ENCODE data around the gene SEC22A. TPM values are rescaled to one million over a fixed set of nuclear protein-coding genes. Genes with fewer than 3 reads are reported as not detected.

Gene SEC22A
- total and polyA plus RNA-seq, 2 experiments from 2014 or later = 16.0 to 21.9 TPM

DNA sequence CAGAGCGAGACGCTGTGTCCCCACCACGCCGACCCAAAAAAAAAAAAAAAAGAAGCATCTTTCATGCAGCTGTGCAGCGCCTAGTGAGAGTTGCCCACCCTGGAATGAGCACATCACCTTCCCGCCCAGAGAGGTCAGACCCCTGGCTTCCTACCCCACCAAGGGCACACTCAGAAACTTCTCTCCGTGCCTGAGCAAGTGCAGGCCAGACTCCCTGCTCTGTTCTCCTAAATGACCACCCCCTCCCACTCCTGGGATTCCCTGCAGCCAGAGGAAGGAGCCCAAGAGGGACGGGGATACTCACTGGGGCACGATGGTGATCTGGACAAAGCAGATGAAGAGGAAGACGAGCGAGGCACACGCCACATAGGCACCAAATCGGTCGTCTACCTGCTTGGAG, 116.0 kb downstream of the SEC22A start:
- WGBS (ENCODE audit: low lambda C conversion rate, missing lambda C conversion rate) = 93% methylated on average over 10 of the region's 14 CpGs
- Histone ChIP-seq H3K27ac (no peak overlapping the region), H3K36me3 (replicated peaks; ENCODE audit: insufficient read depth, low read depth) (no peaks in the 10 kb centered on the region), H3K27me3 (peaks cover 8% of the 10 kb centered on the region), H2AFZ (no peak overlapping the region), H3K4me2 (no peak overlapping the region), H3K4me3 (no peak overlapping the region), H3K79me2 (no peaks in the 10 kb centered on the region), H3K9me2 (replicated peaks; ENCODE audit: insufficient read depth) (no peaks in the 10 kb centered on the region), H3K4me1 (ENCODE audit: insufficient read depth) (no peaks in the 10 kb centered on the region), H3K9me3 (ENCODE audit: low read depth) (no peaks in the 10 kb centered on the region), H4K20me1 (ENCODE audit: insufficient read depth, poor library complexity, severe bottlenecking) (no peaks in the 10 kb centered on the region)
- TF ChIP-seq, protein P1, sequence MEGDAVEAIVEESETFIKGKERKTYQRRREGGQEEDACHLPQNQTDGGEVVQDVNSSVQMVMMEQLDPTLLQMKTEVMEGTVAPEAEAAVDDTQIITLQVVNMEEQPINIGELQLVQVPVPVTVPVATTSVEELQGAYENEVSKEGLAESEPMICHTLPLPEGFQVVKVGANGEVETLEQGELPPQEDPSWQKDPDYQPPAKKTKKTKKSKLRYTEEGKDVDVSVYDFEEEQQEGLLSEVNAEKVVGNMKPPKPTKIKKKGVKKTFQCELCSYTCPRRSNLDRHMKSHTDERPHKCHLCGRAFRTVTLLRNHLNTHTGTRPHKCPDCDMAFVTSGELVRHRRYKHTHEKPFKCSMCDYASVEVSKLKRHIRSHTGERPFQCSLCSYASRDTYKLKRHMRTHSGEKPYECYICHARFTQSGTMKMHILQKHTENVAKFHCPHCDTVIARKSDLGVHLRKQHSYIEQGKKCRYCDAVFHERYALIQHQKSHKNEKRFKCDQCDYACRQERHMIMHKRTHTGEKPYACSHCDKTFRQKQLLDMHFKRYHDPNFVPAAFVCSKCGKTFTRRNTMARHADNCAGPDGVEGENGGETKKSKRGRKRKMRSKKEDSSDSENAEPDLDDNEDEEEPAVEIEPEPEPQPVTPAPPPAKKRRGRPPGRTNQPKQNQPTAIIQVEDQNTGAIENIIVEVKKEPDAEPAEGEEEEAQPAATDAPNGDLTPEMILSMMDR (IDR thresholded peaks at IDR 0.05; ENCODE audit: poor library complexity) = no peak
- no peak for TF ChIP-seq EZH2phosphoT487 (IDR thresholded peaks at IDR 0.05; ENCODE audit: low read depth, severe bottlenecking, unreplicated experiment)
- TF ChIP-seq EZH2 (IDR thresholded peaks at IDR 0.05; ENCODE audit: borderline replicate concordance) = no peak
- DNase-seq (ENCODE audit: low spot score) = no peak

DNA sequence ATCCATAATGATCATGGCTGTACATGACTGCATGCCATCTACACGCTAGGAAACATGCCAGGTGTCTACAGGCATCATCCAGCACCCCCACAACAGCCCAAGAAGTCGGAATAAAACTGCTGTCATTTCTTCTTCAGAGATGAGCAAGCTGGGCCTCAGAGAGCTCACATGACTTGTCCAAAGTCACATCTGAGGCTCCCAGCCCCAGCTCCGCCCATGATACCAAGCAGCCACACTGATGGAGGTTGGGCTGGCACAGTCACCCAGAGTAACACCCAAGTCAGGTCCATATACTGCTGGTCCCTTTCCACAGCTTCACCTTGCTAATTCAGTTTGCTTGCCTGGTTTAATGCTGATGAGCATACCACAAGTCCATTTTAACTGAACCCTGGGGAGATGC, 116.6 kb downstream of the SEC22A start:
- WGBS (ENCODE audit: low lambda C conversion rate, missing lambda C conversion rate) = 92% methylated on average over 3 of the region's 3 CpGs
- Histone ChIP-seq H3K4me2 (no peak overlapping the region), H3K4me1 (ENCODE audit: insufficient read depth) (no peaks in the 10 kb centered on the region), H3K79me2 (no peaks in the 10 kb centered on the region), H3K4me3 (no peak overlapping the region), H3K27me3 (peaks cover 8% of the 10 kb centered on the region), H2AFZ (no peak overlapping the region), H3K9me2 (replicated peaks; ENCODE audit: insufficient read depth) (no peaks in the 10 kb centered on the region), H3K36me3 (replicated peaks; ENCODE audit: insufficient read depth, low read depth) (no peaks in the 10 kb centered on the region), H4K20me1 (ENCODE audit: insufficient read depth, poor library complexity, severe bottlenecking) (no peaks in the 10 kb centered on the region), H3K9me3 (ENCODE audit: low read depth) (no peaks in the 10 kb centered on the region), H3K27ac (no peak overlapping the region)
- no peak for DNase-seq (ENCODE audit: low spot score)
- TF ChIP-seq, protein P1 (IDR thresholded peaks at IDR 0.05; ENCODE audit: poor library complexity) = no peak
- no peak for TF ChIP-seq EZH2phosphoT487 (IDR thresholded peaks at IDR 0.05; ENCODE audit: low read depth, severe bottlenecking, unreplicated experiment)
- no peak for TF ChIP-seq EZH2 (IDR thresholded peaks at IDR 0.05; ENCODE audit: borderline replicate concordance)

DNA sequence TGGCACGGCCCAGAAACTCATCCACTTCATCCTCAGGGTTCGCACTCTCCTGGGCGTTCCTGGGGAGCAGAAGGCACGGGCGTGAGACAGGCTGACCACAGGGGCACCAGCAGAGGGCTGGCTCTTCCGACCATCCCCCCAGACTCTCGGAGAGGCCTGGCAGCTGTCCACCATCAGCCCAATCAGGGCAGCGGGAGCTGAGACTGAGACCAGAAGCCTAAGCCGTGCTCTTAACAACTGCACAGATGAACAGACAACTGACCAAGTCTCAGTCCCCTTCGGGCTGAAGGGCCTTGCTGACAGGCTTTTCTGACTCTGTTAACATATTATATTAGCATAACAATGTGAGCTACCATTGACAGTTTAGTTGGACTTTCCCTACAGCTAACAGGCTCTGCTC, 118.0 kb downstream of the SEC22A start:
- Histone ChIP-seq H3K9me3 (ENCODE audit: low read depth) (no peaks in the 10 kb centered on the region), H3K27me3 (peaks cover 8% of the 10 kb centered on the region), H3K36me3 (replicated peaks; ENCODE audit: insufficient read depth, low read depth) (no peaks in the 10 kb centered on the region), H3K4me2 (no peak overlapping the region), H3K4me1 (ENCODE audit: insufficient read depth) (no peaks in the 10 kb centered on the region), H2AFZ (no peak overlapping the region), H3K27ac (no peak overlapping the region), H3K4me3 (no peak overlapping the region), H3K9me2 (replicated peaks; ENCODE audit: insufficient read depth) (no peaks in the 10 kb centered on the region), H4K20me1 (ENCODE audit: insufficient read depth, poor library complexity, severe bottlenecking) (no peaks in the 10 kb centered on the region), H3K79me2 (no peaks in the 10 kb centered on the region)
- TF ChIP-seq EZH2 (IDR thresholded peaks at IDR 0.05; ENCODE audit: borderline replicate concordance) (no peak), EZH2phosphoT487 (IDR thresholded peaks at IDR 0.05; ENCODE audit: low read depth, severe bottlenecking, unreplicated experiment) (no peak)
- TF ChIP-seq, protein P1 (IDR thresholded peaks at IDR 0.05; ENCODE audit: poor library complexity) = no peak
- WGBS (ENCODE audit: low lambda C conversion rate, missing lambda C conversion rate) = 37% methylated on average over 10 of the region's 10 CpGs
- no peak for DNase-seq (ENCODE audit: low spot score)

DNA sequence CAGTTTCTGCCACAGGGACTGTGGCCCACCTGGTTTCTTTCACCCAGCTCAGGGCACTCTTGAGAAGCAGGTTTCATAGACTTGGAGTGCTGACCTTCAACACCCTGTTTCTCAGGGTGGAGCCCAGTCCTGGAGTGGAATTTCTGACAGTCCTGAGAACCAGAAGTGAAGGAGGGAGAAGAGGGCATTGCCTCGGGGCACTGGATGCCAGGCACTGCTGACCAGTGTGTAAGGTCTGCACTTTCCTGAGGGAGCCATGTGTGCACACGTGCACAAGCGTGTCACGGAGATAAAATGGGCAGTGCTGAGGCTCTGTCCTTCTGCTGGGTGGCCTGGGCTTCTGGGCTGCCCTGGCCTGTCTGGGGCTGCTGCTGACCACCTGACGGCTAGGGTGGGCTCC, 118.5 kb downstream of the SEC22A start:
- H4K20me1 ChIP-seq (ENCODE audit: insufficient read depth, poor library complexity, severe bottlenecking) = no peaks in the 10 kb centered on the region
- H3K79me2 ChIP-seq = no peaks in the 10 kb centered on the region
- no peak for DNase-seq (ENCODE audit: low spot score)
- no peaks in the 10 kb centered on the region for H3K4me1 ChIP-seq (ENCODE audit: insufficient read depth)
- H2AFZ ChIP-seq = no peak overlapping the region
- H3K9me3 ChIP-seq (ENCODE audit: low read depth) = no peaks in the 10 kb centered on the region
- H3K27ac ChIP-seq = no peak overlapping the region
- H3K36me3 ChIP-seq (replicated peaks; ENCODE audit: insufficient read depth, low read depth) = no peaks in the 10 kb centered on the region
- TF ChIP-seq EZH2phosphoT487 (IDR thresholded peaks at IDR 0.05; ENCODE audit: low read depth, severe bottlenecking, unreplicated experiment) (no peak), EZH2 (IDR thresholded peaks at IDR 0.05; ENCODE audit: borderline replicate concordance) (no peak)
- TF ChIP-seq, protein P1 (IDR thresholded peaks at IDR 0.05; ENCODE audit: poor library complexity) = no peak
- peaks cover 6% of the 10 kb centered on the region for H3K27me3 ChIP-seq
- no peak overlapping the region for H3K4me3 ChIP-seq
- WGBS (ENCODE audit: low lambda C conversion rate, missing lambda C conversion rate) = 93% methylated on average over 5 of the region's 5 CpGs
- H3K9me2 ChIP-seq (replicated peaks; ENCODE audit: insufficient read depth) = no peaks in the 10 kb centered on the region
- H3K4me2 ChIP-seq = no peak overlapping the region

Data from hepatocyte (in vitro differentiated cells).